Measurements from ENCODE around the gene KLHL24. TPM values are rescaled to one million over a fixed set of nuclear protein-coding genes. Genes with fewer than 3 reads are reported as not detected.
"Not testable (repeated sequence)": the region's sequence is repeated elsewhere in the genome, so short reads cannot be mapped to it uniquely, and the experiment has no call there.

Gene KLHL24
- total RNA-seq, 2 experiments from 2014 or later: 10.5 to 10.8 TPM

GRCh38 chr3:183699238-183699947, 64.0 kb downstream of the KLHL24 start:
- Mint-ChIP-seq H3K4me3 (peak overlapping the region; percentile 93), H3K4me1 (ENCODE audit: low read depth) (peaks cover 42% of the 10 kb centered on the region), H3K9me3 (no peaks in the 10 kb centered on the region), H3K27me3 (no peaks in the 10 kb centered on the region), H3K27ac (peak overlapping the region; percentile 92), H3K36me3 (ENCODE audit: low read depth) (peaks cover 30% of the 10 kb centered on the region)
- intact Hi-C loops (cut with micrococcal nuclease): no loop called here
- ChIA-PET POLR2A (interaction anchor here (0.8 to 4.9 kb wide), 4 partner anchors 10 to 435 kb away, joined by 3 to 42 read pairs (median 3); partner anchors contain the start of genes EIF2B5 and KLHL24), CTCF (interaction anchor here (2.7 kb wide), 1 partner anchor 63 kb away, joined by 15 read pairs; the partner anchor contains the start of gene KLHL24)
- no peak for TF ChIP-seq CTCF (IDR thresholded peaks at IDR 0.05)
- ATAC-seq (no peak), DNase-seq (no peak)

- POLR2A ChIA-PET: no interaction called here
- Mint-ChIP-seq H3K4me3 (no peak overlapping the region), H3K36me3 (ENCODE audit: low read depth) (peaks cover 36% of the 10 kb centered on the region)
Observed at GRCh38 chr3:183701744-183702143, 66.3 kb downstream of the KLHL24 start.

GRCh38 chr3:183703892-183704291, 68.5 kb downstream of the KLHL24 start:
- ChIA-PET CTCF (interaction anchor here (0.7 to 1.2 kb wide), 2 partner anchors 62 to 412 kb away, joined by 3 read pairs; no protein-coding TSS in a partner anchor), POLR2A (interaction anchor here (0.9 kb wide), 1 partner anchor 10 kb away, joined by 3 read pairs; no protein-coding TSS in a partner anchor)
- not testable (repeated sequence) for DNase-seq, H3K27me3 Mint-ChIP-seq, H3K4me3 Mint-ChIP-seq, H3K9me3 Mint-ChIP-seq, H3K27ac Mint-ChIP-seq, ATAC-seq
- Mint-ChIP-seq H3K4me1 (ENCODE audit: low read depth) (peaks cover 41% of the 10 kb centered on the region), H3K36me3 (ENCODE audit: low read depth) (peaks cover 34% of the 10 kb centered on the region)
- intact Hi-C loops (cut with micrococcal nuclease): loop anchor here (5.0 kb wide), 1 partner anchor 47 kb away; no protein-coding TSS in a partner anchor

More at GRCh38 chr3:183701744-183702143, 66.3 kb downstream of the KLHL24 start:
- Mint-ChIP-seq H3K4me1 (ENCODE audit: low read depth) (peaks cover 47% of the 10 kb centered on the region), H3K27ac (no peak overlapping the region), H3K9me3 (no peaks in the 10 kb centered on the region), H3K27me3 (no peaks in the 10 kb centered on the region)
- ATAC-seq: no peak
- intact Hi-C loops (cut with micrococcal nuclease): loop anchor here (5.0 kb wide), 1 partner anchor 44 kb away; no protein-coding TSS in a partner anchor
- CTCF ChIA-PET: no interaction called here
- no peak for DNase-seq
- TF ChIP-seq CTCF (IDR thresholded peaks at IDR 0.05): no peak

GRCh38 chr3:183710231-183710630, 74.8 kb downstream of the KLHL24 start:
- ATAC-seq: no peak
- H3K4me1 Mint-ChIP-seq (ENCODE audit: low read depth): peaks cover 13% of the 10 kb centered on the region

GRCh38 chr3:183711516-183711915, 76.1 kb downstream of the KLHL24 start:
- H3K4me3 Mint-ChIP-seq: no peak overlapping the region
- peaks cover 7% of the 10 kb centered on the region for H3K4me1 Mint-ChIP-seq (ENCODE audit: low read depth)
- no peaks in the 10 kb centered on the region for H3K27me3 Mint-ChIP-seq
- POLR2A ChIA-PET: interaction anchor here (0.6 kb wide), 1 partner anchor 46 kb away, joined by 4 read pairs; no protein-coding TSS in a partner anchor
- CTCF ChIA-PET: interaction anchor here (0.6 to 2.2 kb wide), 2 partner anchors 55 to 90 kb away, joined by 4 to 5 read pairs; no protein-coding TSS in a partner anchor
- TF ChIP-seq CTCF (IDR thresholded peaks at IDR 0.05): no peak
- intact Hi-C loops (cut with micrococcal nuclease): no loop called here
- H3K36me3 Mint-ChIP-seq (ENCODE audit: low read depth): peaks cover 15% of the 10 kb centered on the region
- no peak overlapping the region for H3K27ac Mint-ChIP-seq
- H3K9me3 Mint-ChIP-seq: no peaks in the 10 kb centered on the region
- ATAC-seq (no peak), DNase-seq (no peak)

More at GRCh38 chr3:183710231-183710630, 74.8 kb downstream of the KLHL24 start:
- peaks cover 17% of the 10 kb centered on the region for H3K36me3 Mint-ChIP-seq (ENCODE audit: low read depth)
- ChIA-PET POLR2A (interaction anchor here (1.6 kb wide), 1 partner anchor 11 kb away, joined by 3 read pairs; no protein-coding TSS in a partner anchor), CTCF (interaction anchor here (0.9 to 3.7 kb wide), 3 partner anchors 57 to 240 kb away, joined by 3 to 12 read pairs (median 3); no protein-coding TSS in a partner anchor)
- H3K4me3 Mint-ChIP-seq: no peak overlapping the region
- no peak for DNase-seq
- TF ChIP-seq CTCF (IDR thresholded peaks at IDR 0.05): no peak
- H3K27ac Mint-ChIP-seq: no peak overlapping the region
- intact Hi-C loops (cut with micrococcal nuclease): no loop called here
- no peaks in the 10 kb centered on the region for H3K27me3 Mint-ChIP-seq
- H3K9me3 Mint-ChIP-seq: no peaks in the 10 kb centered on the region

Measured in activated CD8-positive, alpha-beta T cell treated with anti-CD3 and anti-CD28 coated beads for 36 hours (primary cell).